HG02852 (cell line): Measurements from ENCODE around the gene UBE2F.
"Not testable (repeated sequence)": the region's sequence is repeated elsewhere in the genome, so short reads cannot be mapped to it uniquely, and the experiment has no call there.

Experiments
- ATAC-seq: cut with Tn5 transposase; IDR thresholded peaks from one replicate; pipeline ENCODE4 v1.9.1; 2021; ENCODE audit warnings: mild to moderate bottlenecking, moderate library complexity; ENCODE audit not compliant: unreplicated experiment

UBE2F gene

GRCh38 chr2:237977380-237977779 is 10.6 kb downstream of the UBE2F start:
- no peak for ATAC-seq

GRCh38 chr2:237978058-237978712 is 11.4 kb downstream of the UBE2F start:
- no peak for ATAC-seq

- ATAC-seq, result no peak
Observed at GRCh38 chr2:237979331-237979730, 12.5 kb downstream of the UBE2F start.

GRCh38 chr2:237980087-237980486 is 13.3 kb downstream of the UBE2F start:
- ATAC-seq, result no peak

GRCh38 chr2:237980751-237981150 is 13.9 kb downstream of the UBE2F start:
- ATAC-seq, result no peak

GRCh38 chr2:237981621-237982020 is 14.8 kb downstream of the UBE2F start:
- not testable (repeated sequence) for ATAC-seq

- ATAC-seq, result no peak
Observed at GRCh38 chr2:237982039-237982725, 15.4 kb downstream of the UBE2F start.

GRCh38 chr2:237983922-237984321 is 17.1 kb downstream of the UBE2F start:
- ATAC-seq, result no peak

GRCh38 chr2:237987268-237987667 is 20.5 kb downstream of the UBE2F start:
- ATAC-seq, result no peak

- no peak for ATAC-seq
Observed at GRCh38 chr2:237993701-237994100, 26.9 kb downstream of the UBE2F start.

GRCh38 chr2:237995036-237995435 is 28.2 kb downstream of the UBE2F start:
- ATAC-seq, result no peak

- no peak for ATAC-seq
Observed at GRCh38 chr2:237996021-237996593, 29.3 kb downstream of the UBE2F start.

GRCh38 chr2:237997521-237997920 is 30.7 kb downstream of the UBE2F start:
- ATAC-seq, result no peak

- peak; percentile 81 for ATAC-seq
Observed at GRCh38 chr2:237998530-237998929, 31.7 kb downstream of the UBE2F start.

GRCh38 chr2:238003234-238004031 is 36.6 kb downstream of the UBE2F start:
- no peak for ATAC-seq

- ATAC-seq, result no peak
Observed at GRCh38 chr2:238004077-238004830, 37.4 kb downstream of the UBE2F start.

GRCh38 chr2:238005528-238005927 is 38.7 kb downstream of the UBE2F start:
- ATAC-seq, result no peak

- ATAC-seq, result no peak
Observed at GRCh38 chr2:238006510-238006909, 39.7 kb downstream of the UBE2F start.

- ATAC-seq, result no peak
Observed at GRCh38 chr2:238007924-238008323, 41.1 kb downstream of the UBE2F start.

- ATAC-seq, result no peak
Observed at GRCh38 chr2:238009563-238009962, 42.7 kb downstream of the UBE2F start.

GRCh38 chr2:238010572-238010971 is 43.8 kb downstream of the UBE2F start:
- no peak for ATAC-seq
